Smooth muscle cell (in vitro differentiated cells): ENCODE measurements around the gene GPR37. TPM values are rescaled to one million over a fixed set of nuclear protein-coding genes. Genes with fewer than 3 reads are reported as not detected.

Source experiments
- DNase-seq: peaks from one replicate; lab custom pipeline; 2025; ENCODE audit not compliant: unreplicated experiment; lab: John Stamatoyannopoulos, UW
- H2AFZ ChIP-seq: fragments of 200-600 bp; sonication (generic); 2 replicates; pipeline ENCODE4 v1.6.0; 2016; ENCODE audit warnings: antibody characterized with exemption, low read depth, mild to moderate bottlenecking
- H3F3A ChIP-seq: fragments of 200-600 bp; sonication (generic); 2 replicates; pipeline ENCODE4 v1.6.0; 2017; ENCODE audit warnings: antibody characterized with exemption, low read depth
- H3K27ac ChIP-seq: fragments of 200-600 bp; sonication (generic); 2 replicates; pipeline ENCODE4 v1.5.1; 2016; ENCODE audit warnings: low read depth, mild to moderate bottlenecking
- H3K27me3 ChIP-seq: fragments of 200-600 bp; sonication (generic); 2 replicates; pipeline ENCODE4 v1.6.1; 2016; ENCODE audit warnings: low read depth, mild to moderate bottlenecking
- H3K36me3 ChIP-seq: fragments of 200-600 bp; sonication (generic); 2 replicates; pipeline ENCODE4 v1.5.1; 2016; ENCODE audit warnings: low read depth
- H3K4me1 ChIP-seq: fragments of 200-600 bp; sonication (generic); 2 replicates; pipeline ENCODE4 v1.5.1; 2016; ENCODE audit warnings: low read depth
- H3K4me2 ChIP-seq: fragments of 200-600 bp; sonication (generic); 2 replicates; pipeline ENCODE4 v1.6.0; 2016; ENCODE audit warnings: mild to moderate bottlenecking
- H3K4me3 ChIP-seq: fragments of 200-600 bp; sonication (generic); 2 replicates; pipeline ENCODE4 v1.5.1; 2016; ENCODE audit warnings: mild to moderate bottlenecking
- H3K79me2 ChIP-seq: fragments of 200-600 bp; sonication (generic); 2 replicates; pipeline ENCODE4 v1.6.0; 2016; ENCODE audit warnings: low read depth, mild to moderate bottlenecking
- H3K9ac ChIP-seq: fragments of 200-600 bp; sonication (generic); 2 replicates; pipeline ENCODE4 v1.6.0; 2016; ENCODE audit warnings: low read depth
- H3K9me3 ChIP-seq: fragments of 200-600 bp; sonication (generic); replicated peaks from 2 replicates; pipeline ENCODE4 v1.5.1; 2016; ENCODE audit warnings: low read depth
- H4K20me1 ChIP-seq: fragments of 200-600 bp; sonication (generic); 2 replicates; pipeline ENCODE4 v1.6.0; 2016; ENCODE audit warnings: low read depth
- WGBS: methylation state at CpG from one replicate; pipeline ENCODE4 v1.1.7; 2016; ENCODE audit warnings: low lambda C conversion rate; 5-methylcytosine and 5-hydroxymethylcytosine counted together
- polyA plus RNA-seq: library from polyadenylated mRNA; unstranded; fragments of >200 nt; fragmentation: Nextera tagmentation; extraction: Ambion mirVana; gene quantifications from 2 replicates; pipeline ENCODE4 v1.2.1, GENCODE V29; 2016
- total RNA-seq: library from RNA; depleted of rRNA; stranded (reverse); fragments of >200 nt; gene quantifications from 2 replicates; pipeline ENCODE4 v1.2.3, GENCODE V29; 2014
- TF ChIP-seq, protein P1 (sequence below): fragments of 200-600 bp; sonication (generic); IDR thresholded peaks from 2 replicates; pipeline ENCODE4 v1.5.1; 2017; ENCODE audit warnings: borderline replicate concordance, mild to moderate bottlenecking, antibody characterized with exemption; ENCODE audit not compliant: insufficient read depth, poor library complexity, severe bottlenecking

Gene GPR37
- total and polyA plus RNA-seq, 2 experiments from 2014 or later, result 0.38 to 1.3 TPM

GRCh38 chr7:124723012-124723411, 42.6 kb downstream of the GPR37 start:
- DNase-seq, result no peak
- no peak overlapping the region for H3K9ac ChIP-seq
- H3K27me3 ChIP-seq, result no peaks in the 10 kb centered on the region
- H3K36me3 ChIP-seq, result no peaks in the 10 kb centered on the region
- no peak overlapping the region for H2AFZ ChIP-seq
- no peaks in the 10 kb centered on the region for H3K9me3 ChIP-seq
- no peaks in the 10 kb centered on the region for H4K20me1 ChIP-seq
- no peaks in the 10 kb centered on the region for H3F3A ChIP-seq
- no peak overlapping the region for H3K4me2 ChIP-seq
- peaks cover 8% of the 10 kb centered on the region for H3K4me1 ChIP-seq
- H3K27ac ChIP-seq, result no peak overlapping the region
- no peak overlapping the region for H3K4me3 ChIP-seq
- no peaks in the 10 kb centered on the region for H3K79me2 ChIP-seq
- WGBS, result 35% methylated on average over 2 of the region's 2 CpGs
- TF ChIP-seq, protein P1, sequence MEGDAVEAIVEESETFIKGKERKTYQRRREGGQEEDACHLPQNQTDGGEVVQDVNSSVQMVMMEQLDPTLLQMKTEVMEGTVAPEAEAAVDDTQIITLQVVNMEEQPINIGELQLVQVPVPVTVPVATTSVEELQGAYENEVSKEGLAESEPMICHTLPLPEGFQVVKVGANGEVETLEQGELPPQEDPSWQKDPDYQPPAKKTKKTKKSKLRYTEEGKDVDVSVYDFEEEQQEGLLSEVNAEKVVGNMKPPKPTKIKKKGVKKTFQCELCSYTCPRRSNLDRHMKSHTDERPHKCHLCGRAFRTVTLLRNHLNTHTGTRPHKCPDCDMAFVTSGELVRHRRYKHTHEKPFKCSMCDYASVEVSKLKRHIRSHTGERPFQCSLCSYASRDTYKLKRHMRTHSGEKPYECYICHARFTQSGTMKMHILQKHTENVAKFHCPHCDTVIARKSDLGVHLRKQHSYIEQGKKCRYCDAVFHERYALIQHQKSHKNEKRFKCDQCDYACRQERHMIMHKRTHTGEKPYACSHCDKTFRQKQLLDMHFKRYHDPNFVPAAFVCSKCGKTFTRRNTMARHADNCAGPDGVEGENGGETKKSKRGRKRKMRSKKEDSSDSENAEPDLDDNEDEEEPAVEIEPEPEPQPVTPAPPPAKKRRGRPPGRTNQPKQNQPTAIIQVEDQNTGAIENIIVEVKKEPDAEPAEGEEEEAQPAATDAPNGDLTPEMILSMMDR, result no peak

DNA sequence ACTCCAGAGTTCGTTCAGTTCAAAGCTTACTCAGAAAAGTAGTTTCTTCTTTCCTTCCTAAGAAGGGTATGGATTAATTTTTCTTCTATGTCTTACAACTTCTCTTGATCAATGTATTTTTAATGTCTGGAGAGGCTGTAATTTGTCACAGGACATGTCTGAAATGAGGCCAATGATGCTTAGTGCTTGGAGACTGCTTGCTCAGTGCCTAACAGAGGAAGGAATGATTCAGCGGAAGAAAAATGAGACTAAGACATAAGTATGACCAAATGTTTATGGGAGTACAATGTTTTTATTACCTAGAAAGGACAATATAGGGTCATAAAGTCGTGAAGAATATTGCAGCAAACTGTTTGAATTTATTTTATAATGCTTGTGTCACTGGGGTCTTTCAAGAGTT, 43.3 kb downstream of the GPR37 start:
- Histone ChIP-seq H3K27ac (no peak overlapping the region), H3K36me3 (no peaks in the 10 kb centered on the region), H3K9ac (no peak overlapping the region), H3F3A (no peaks in the 10 kb centered on the region), H3K4me1 (peaks cover 8% of the 10 kb centered on the region), H3K27me3 (no peaks in the 10 kb centered on the region), H3K9me3 (no peaks in the 10 kb centered on the region), H2AFZ (no peak overlapping the region), H4K20me1 (no peaks in the 10 kb centered on the region), H3K79me2 (no peaks in the 10 kb centered on the region), H3K4me3 (no peak overlapping the region), H3K4me2 (no peak overlapping the region)
- DNase-seq, result no peak
- 86% methylated on average over 3 of the region's 3 CpGs for WGBS
- TF ChIP-seq, protein P1, result no peak

- Histone ChIP-seq H3K4me3 (no peak overlapping the region), H4K20me1 (no peaks in the 10 kb centered on the region), H3K79me2 (no peaks in the 10 kb centered on the region), H2AFZ (no peak overlapping the region), H3K36me3 (no peaks in the 10 kb centered on the region), H3K27me3 (no peaks in the 10 kb centered on the region), H3K27ac (no peak overlapping the region), H3K4me1 (peaks cover 8% of the 10 kb centered on the region), H3K9me3 (no peaks in the 10 kb centered on the region), H3K4me2 (no peak overlapping the region), H3K9ac (no peak overlapping the region), H3F3A (no peaks in the 10 kb centered on the region)
- TF ChIP-seq, protein P1, result no peak
- WGBS, result 62% methylated on average over 1 of the region's 1 CpG
- no peak for DNase-seq
These were observed 45.4 kb downstream of the GPR37 start for GRCh38 chr7:124720195-124720594.

- no peaks in the 10 kb centered on the region for H3K4me1 ChIP-seq
- no peak overlapping the region for H3K9ac ChIP-seq
- H3K79me2 ChIP-seq, result no peaks in the 10 kb centered on the region
- H3K27me3 ChIP-seq, result no peaks in the 10 kb centered on the region
- 94% methylated on average over 4 of the region's 4 CpGs for WGBS
- no peaks in the 10 kb centered on the region for H4K20me1 ChIP-seq
- DNase-seq, result no peak
- no peak overlapping the region for H3K4me2 ChIP-seq
- H3K27ac ChIP-seq, result no peak overlapping the region
- peak overlapping the region; percentile 43 for H2AFZ ChIP-seq
- H3K9me3 ChIP-seq, result no peaks in the 10 kb centered on the region
- no peaks in the 10 kb centered on the region for H3K36me3 ChIP-seq
- H3F3A ChIP-seq, result no peaks in the 10 kb centered on the region
- H3K4me3 ChIP-seq, result no peak overlapping the region
- TF ChIP-seq, protein P1, result no peak
These were observed 47.4 kb downstream of the GPR37 start for GRCh38 chr7:124718032-124718766.
